OCI-M2 (cell line): ENCODE data around the gene MDFIC2.
"Not testable (repeated sequence)": the region's sequence is repeated elsewhere in the genome, so short reads cannot be mapped to it uniquely, and the experiment has no call there.

Experiments
- DNase-seq: peaks from one replicate; lab custom pipeline; 2025; ENCODE audit not compliant: unreplicated experiment; lab: John Stamatoyannopoulos, UW

The MDFIC2 gene

GRCh38 chr3:70261283-70261682 lies 51.2 kb downstream of the MDFIC2 start:
- no peak for DNase-seq

GRCh38 chr3:70256566-70256965 lies 55.9 kb downstream of the MDFIC2 start:
- DNase-seq, result no peak

- no peak for DNase-seq
Measured at GRCh38 chr3:70250492-70250891, 61.9 kb downstream of the MDFIC2 start.

- no peak for DNase-seq
Measured at GRCh38 chr3:70249509-70250160, 62.8 kb downstream of the MDFIC2 start.

- no peak for DNase-seq
Measured at GRCh38 chr3:70248856-70249255, 63.6 kb downstream of the MDFIC2 start.

GRCh38 chr3:70247955-70248354 lies 64.5 kb downstream of the MDFIC2 start:
- no peak for DNase-seq

- no peak for DNase-seq
Measured at GRCh38 chr3:70245746-70246525, 66.5 kb downstream of the MDFIC2 start.

- no peak for DNase-seq
Measured at GRCh38 chr3:70244422-70244821, 68.0 kb downstream of the MDFIC2 start.

- DNase-seq, result no peak
Measured at GRCh38 chr3:70242297-70242882, 70.0 kb downstream of the MDFIC2 start.

- DNase-seq, result no peak
Measured at GRCh38 chr3:70233812-70234211, 78.6 kb downstream of the MDFIC2 start.

GRCh38 chr3:70233112-70233511 lies 79.3 kb downstream of the MDFIC2 start:
- DNase-seq, result no peak

- no peak for DNase-seq
Measured at GRCh38 chr3:70231266-70231701, 81.2 kb downstream of the MDFIC2 start.

GRCh38 chr3:70227437-70227836 lies 85.0 kb downstream of the MDFIC2 start:
- no peak for DNase-seq

GRCh38 chr3:70225146-70225545 lies 87.3 kb downstream of the MDFIC2 start:
- no peak for DNase-seq

GRCh38 chr3:70224337-70224736 lies 88.1 kb downstream of the MDFIC2 start:
- DNase-seq, result no peak

GRCh38 chr3:70218471-70218870 lies 94.0 kb downstream of the MDFIC2 start:
- DNase-seq, result no peak

- DNase-seq, result not testable (repeated sequence)
Measured at GRCh38 chr3:70211274-70211673, 101.2 kb downstream of the MDFIC2 start.

- DNase-seq, result no peak
Measured at GRCh38 chr3:70201975-70202374, 110.5 kb downstream of the MDFIC2 start.

GRCh38 chr3:70189884-70190473 lies 122.5 kb downstream of the MDFIC2 start:
- DNase-seq, result no peak

- no peak for DNase-seq
Measured at GRCh38 chr3:70186221-70186620, 126.2 kb downstream of the MDFIC2 start.

- no peak for DNase-seq
Measured at GRCh38 chr3:70185661-70186060, 126.8 kb downstream of the MDFIC2 start.
